Left ventricle myocardium superior (tissue), 1 donor: ENCODE results near the gene SLC9C2. TPM values are rescaled to one million over a fixed set of nuclear protein-coding genes. Genes with fewer than 3 reads are reported as not detected.
"Not testable (repeated sequence)": the region's sequence is repeated elsewhere in the genome, so short reads cannot be mapped to it uniquely, and the experiment has no call there.

Experiments
- ATAC-seq: fragments of 200-7000 bp; cut with Tn5 transposase; one replicate; pipeline ENCODE4 v1.9.1; 2020; ENCODE audit warnings: mild to moderate bottlenecking, moderate library complexity
- DNase-seq: peaks from one replicate; pipeline ENCODE4 v3.0.0-alpha.2; 2020
- intact Hi-C: fragments of 100-400 bp; cut with micrococcal nuclease; formaldehyde crosslinking; loops from one replicate; pipeline ENCODE4 v1.11.0; 2022
- total RNA-seq: library from RNA; stranded (reverse); fragmentation: NEBNext Ultra II Directional; extraction: Animal tissue kit (Norgen Biotek cat#: 25700); gene quantifications from one replicate; pipeline ENCODE4 v1.2.1, GENCODE V29; 2021
- donor health status: DM: no; HTN: yes; CAD: no; lungs with severe emphysema.

The SLC9C2 gene
- total RNA-seq, 1 donor from 2014 or later = not detected

- intact Hi-C loops = no loop called here
- no peak for DNase-seq
- no peak for ATAC-seq
Measured at GRCh38 chr1:173581383-173582079, 21.3 kb downstream of the SLC9C2 start.

- DNase-seq (no peak), ATAC-seq (no peak)
- intact Hi-C loops = no loop called here
Measured at GRCh38 chr1:173580658-173581057, 22.2 kb downstream of the SLC9C2 start.

GRCh38 chr1:173580071-173580470 lies 22.8 kb downstream of the SLC9C2 start:
- DNase-seq (no peak), ATAC-seq (no peak)
- intact Hi-C loops = no loop called here

- intact Hi-C loops = no loop called here
- no peak for ATAC-seq
Measured at GRCh38 chr1:173573596-173573995, 29.3 kb downstream of the SLC9C2 start.

GRCh38 chr1:173572201-173572873 lies 30.5 kb downstream of the SLC9C2 start:
- ATAC-seq = no peak
- intact Hi-C loops = no loop called here
- no peak for DNase-seq

More at GRCh38 chr1:173573596-173573995, 29.3 kb downstream of the SLC9C2 start:
- no peak for DNase-seq

GRCh38 chr1:173570370-173571007 lies 32.4 kb downstream of the SLC9C2 start:
- DNase-seq (no peak), ATAC-seq (no peak)
- intact Hi-C loops = no loop called here

GRCh38 chr1:173568483-173568882 lies 34.4 kb downstream of the SLC9C2 start:
- ATAC-seq (no peak), DNase-seq (no peak)
- intact Hi-C loops = no loop called here

GRCh38 chr1:173563846-173564245 lies 39.0 kb downstream of the SLC9C2 start:
- ATAC-seq, intact Hi-C loops, DNase-seq: not testable (repeated sequence)

- ATAC-seq (no peak), DNase-seq (no peak)
- intact Hi-C loops = no loop called here
Measured at GRCh38 chr1:173562813-173563212, 40.1 kb downstream of the SLC9C2 start.

- intact Hi-C loops = no loop called here
- ATAC-seq = no peak
- DNase-seq = no peak
Measured at GRCh38 chr1:173561263-173561662, 41.6 kb downstream of the SLC9C2 start.

GRCh38 chr1:173560285-173560880 lies 42.5 kb downstream of the SLC9C2 start:
- ATAC-seq (no peak), DNase-seq (no peak)
- intact Hi-C loops = no loop called here

GRCh38 chr1:173555651-173556305 lies 47.1 kb downstream of the SLC9C2 start:
- DNase-seq = no peak
- intact Hi-C loops = no loop called here
- ATAC-seq = no peak

- ATAC-seq (no peak), DNase-seq (no peak)
- intact Hi-C loops = no loop called here
Measured at GRCh38 chr1:173554541-173555250, 48.2 kb downstream of the SLC9C2 start.

GRCh38 chr1:173554089-173554488 lies 48.8 kb downstream of the SLC9C2 start:
- ATAC-seq = no peak
- intact Hi-C loops = no loop called here
- DNase-seq = no peak

- intact Hi-C loops = no loop called here
- ATAC-seq = no peak
- DNase-seq = no peak
Measured at GRCh38 chr1:173553312-173553711, 49.6 kb downstream of the SLC9C2 start.

GRCh38 chr1:173551699-173552098 lies 51.2 kb downstream of the SLC9C2 start:
- DNase-seq (no peak), ATAC-seq (no peak)
- intact Hi-C loops = no loop called here

GRCh38 chr1:173549813-173550212 lies 53.1 kb downstream of the SLC9C2 start:
- no peak for DNase-seq
- intact Hi-C loops = no loop called here
- ATAC-seq = no peak

GRCh38 chr1:173545688-173546087 lies 57.2 kb downstream of the SLC9C2 start:
- ATAC-seq (no peak), DNase-seq (no peak)
- intact Hi-C loops = no loop called here

- intact Hi-C loops = no loop called here
- ATAC-seq (no peak), DNase-seq (no peak)
Measured at GRCh38 chr1:173536223-173536622, 66.6 kb downstream of the SLC9C2 start.
